NCI-H345 treated with DMSO at 0.1 percent for 48 hours (cell line): ENCODE results near the gene ARHGEF17.
A peak's percentile ranks its signal among the peaks of the same experiment; 100 is the strongest.

Experiments used
- DNase-seq: peaks from one replicate; lab custom pipeline; 2025; ENCODE audit not compliant: unreplicated experiment; lab: John Stamatoyannopoulos, UW

Gene ARHGEF17

GRCh38 chr11:73392108-73393010 lies 84.3 kb downstream of the ARHGEF17 start:
- DNase-seq = no peak

- DNase-seq = no peak
Measured at GRCh38 chr11:73393011-73393380, 84.9 kb downstream of the ARHGEF17 start.

- peak; percentile 26 for DNase-seq
Measured at GRCh38 chr11:73393479-73394415, 85.7 kb downstream of the ARHGEF17 start.

GRCh38 chr11:73394416-73395296 lies 86.6 kb downstream of the ARHGEF17 start:
- DNase-seq = no peak

- DNase-seq = no peak
Measured at GRCh38 chr11:73395297-73396208, 87.5 kb downstream of the ARHGEF17 start.

- no peak for DNase-seq
Measured at GRCh38 chr11:73396251-73396930, 88.3 kb downstream of the ARHGEF17 start.

- no peak for DNase-seq
Measured at GRCh38 chr11:73396985-73397384, 88.9 kb downstream of the ARHGEF17 start.

GRCh38 chr11:73397468-73398131 lies 89.5 kb downstream of the ARHGEF17 start:
- DNase-seq = no peak

GRCh38 chr11:73398132-73398526 lies 90.1 kb downstream of the ARHGEF17 start:
- no peak for DNase-seq

- no peak for DNase-seq
Measured at GRCh38 chr11:73398721-73399120, 90.6 kb downstream of the ARHGEF17 start.

GRCh38 chr11:73399159-73399590 lies 91.1 kb downstream of the ARHGEF17 start:
- no peak for DNase-seq

GRCh38 chr11:73399636-73400035 lies 91.6 kb downstream of the ARHGEF17 start:
- DNase-seq = no peak

- no peak for DNase-seq
Measured at GRCh38 chr11:73400293-73400692, 92.2 kb downstream of the ARHGEF17 start.

GRCh38 chr11:73401217-73401923 lies 93.3 kb downstream of the ARHGEF17 start:
- DNase-seq = no peak

GRCh38 chr11:73401924-73402833 lies 94.1 kb downstream of the ARHGEF17 start:
- no peak for DNase-seq

- no peak for DNase-seq
Measured at GRCh38 chr11:73402834-73403185, 94.7 kb downstream of the ARHGEF17 start.

GRCh38 chr11:73403541-73403940 lies 95.5 kb downstream of the ARHGEF17 start:
- DNase-seq = no peak
